HUES64 (cell line): ENCODE data around the gene CCDC136.

ENCODE experiments used
- H3K27ac ChIP-seq: 2 replicates; pipeline ENCODE4 v1.7.0; 2013; ENCODE audit warnings: low read depth, low read length, inconsistent platforms
- H3K27me3 ChIP-seq: 2 replicates; pipeline ENCODE4 v1.6.1; 2013; ENCODE audit warnings: mild to moderate bottlenecking, low read length; ENCODE audit not compliant: insufficient read depth
- H3K36me3 ChIP-seq: 2 replicates; pipeline ENCODE4 v1.6.1; 2013; ENCODE audit warnings: mild to moderate bottlenecking, low read length; ENCODE audit not compliant: insufficient read depth
- H3K4me1 ChIP-seq: 2 replicates; pipeline ENCODE4 v1.6.1; 2013; ENCODE audit warnings: mild to moderate bottlenecking, low read length, moderate library complexity; ENCODE audit not compliant: insufficient read depth
- H3K4me3 ChIP-seq: 2 replicates; pipeline ENCODE4 v1.5.1; 2013; ENCODE audit warnings: mild to moderate bottlenecking, low read length, moderate library complexity
- H3K9ac ChIP-seq: 2 replicates; pipeline ENCODE4 v1.6.1; 2013; ENCODE audit warnings: mild to moderate bottlenecking, low read depth, low read length
- H3K9me3 ChIP-seq: 2 replicates; pipeline ENCODE4 v1.6.1; 2013; ENCODE audit warnings: low read depth, low read length; ENCODE audit not compliant: insufficient read depth
- WGBS: fragments of 150-250, 120-280 bp; methylation state at CpG from one replicate; pipeline ENCODE4 v1.1.7; 2013; ENCODE audit warnings: missing lambda C conversion rate; 5-methylcytosine and 5-hydroxymethylcytosine counted together

Gene CCDC136

GRCh38 chr7:128758553-128758952 is 33.2 kb upstream of the CCDC136 start:
- Histone ChIP-seq H3K36me3 (peaks cover 96% of the 10 kb centered on the region), H3K4me3 (no peak overlapping the region), H3K9me3 (no peaks in the 10 kb centered on the region), H3K27me3 (no peaks in the 10 kb centered on the region), H3K27ac (no peak overlapping the region), H3K4me1 (no peaks in the 10 kb centered on the region), H3K9ac (no peak overlapping the region)
- WGBS: 97% methylated on average over 1 of the region's 1 CpG

- no peak overlapping the region for H3K27ac ChIP-seq
- peaks cover 96% of the 10 kb centered on the region for H3K36me3 ChIP-seq
Measured at GRCh38 chr7:128759242-128759641, 32.5 kb upstream of the CCDC136 start.

GRCh38 chr7:128763541-128763940 is 28.2 kb upstream of the CCDC136 start:
- Histone ChIP-seq H3K27ac (no peak overlapping the region), H3K4me3 (no peak overlapping the region), H3K27me3 (no peaks in the 10 kb centered on the region), H3K9me3 (no peaks in the 10 kb centered on the region), H3K4me1 (no peaks in the 10 kb centered on the region), H3K36me3 (peaks cover 91% of the 10 kb centered on the region), H3K9ac (no peak overlapping the region)
- 94% methylated on average over 3 of the region's 3 CpGs for WGBS

More at GRCh38 chr7:128759242-128759641, 32.5 kb upstream of the CCDC136 start:
- Histone ChIP-seq H3K4me3 (no peak overlapping the region), H3K27me3 (no peaks in the 10 kb centered on the region), H3K9ac (no peak overlapping the region), H3K4me1 (no peaks in the 10 kb centered on the region), H3K9me3 (no peaks in the 10 kb centered on the region)

- Histone ChIP-seq H3K27me3 (no peaks in the 10 kb centered on the region), H3K36me3 (peaks cover 93% of the 10 kb centered on the region), H3K4me1 (no peaks in the 10 kb centered on the region), H3K9ac (no peak overlapping the region), H3K27ac (no peak overlapping the region), H3K9me3 (no peaks in the 10 kb centered on the region), H3K4me3 (no peak overlapping the region)
- 95% methylated on average over 6 of the region's 6 CpGs for WGBS
Measured at GRCh38 chr7:128767475-128768110, 24.2 kb upstream of the CCDC136 start.

- Histone ChIP-seq H3K36me3 (peaks cover 75% of the 10 kb centered on the region), H3K9me3 (no peaks in the 10 kb centered on the region), H3K4me3 (no peak overlapping the region), H3K27me3 (no peaks in the 10 kb centered on the region), H3K27ac (no peak overlapping the region), H3K4me1 (no peaks in the 10 kb centered on the region), H3K9ac (no peak overlapping the region)
- 87% methylated on average over 2 of the region's 2 CpGs for WGBS
Measured at GRCh38 chr7:128770233-128770632, 21.5 kb upstream of the CCDC136 start.

GRCh38 chr7:128773604-128774003 is 18.2 kb upstream of the CCDC136 start:
- no peaks in the 10 kb centered on the region for H3K27me3 ChIP-seq
- peaks cover 9% of the 10 kb centered on the region; the same call in 1 of the 2 replicates for H3K9me3 ChIP-seq
- 97% methylated on average over 12 of the region's 12 CpGs for WGBS
- H3K4me3 ChIP-seq: no peak overlapping the region
- H3K36me3 ChIP-seq: peaks cover 47% of the 10 kb centered on the region
- H3K9ac ChIP-seq: no peak overlapping the region
- H3K27ac ChIP-seq: no peak overlapping the region
- H3K4me1 ChIP-seq: no peaks in the 10 kb centered on the region

- no peak overlapping the region for H3K27ac ChIP-seq
- 96% methylated on average over 13 of the region's 13 CpGs for WGBS
- H3K9ac ChIP-seq: no peak overlapping the region
- H3K36me3 ChIP-seq: peaks cover 41% of the 10 kb centered on the region
- H3K4me3 ChIP-seq: no peak overlapping the region
- H3K9me3 ChIP-seq: peaks cover 9% of the 10 kb centered on the region; the same call in 1 of the 2 replicates
- no peaks in the 10 kb centered on the region for H3K27me3 ChIP-seq
- no peaks in the 10 kb centered on the region for H3K4me1 ChIP-seq
Measured at GRCh38 chr7:128774029-128774689, 17.6 kb upstream of the CCDC136 start.

GRCh38 chr7:128774921-128775320 is 16.8 kb upstream of the CCDC136 start:
- WGBS: 96% methylated on average over 7 of the region's 7 CpGs
- peaks cover 9% of the 10 kb centered on the region; the same call in 1 of the 2 replicates for H3K9me3 ChIP-seq

GRCh38 chr7:128775744-128776474 is 15.9 kb upstream of the CCDC136 start, which contains the start of gene OPN1SW:
Gene OPN1SW, minus strand, starts transcription at chr7:128775794. Its CDS starts 13 bp downstream, at chr7:128775781.
- H3K36me3 ChIP-seq: peaks cover 24% of the 10 kb centered on the region
- no peak within 1 kb of the TSS for H3K4me3 ChIP-seq
- no peak within 1 kb of the TSS for H3K9ac ChIP-seq
- peaks cover 9% of the 10 kb centered on the region; the same call in 1 of the 2 replicates for H3K9me3 ChIP-seq
- no peaks in the 10 kb centered on the region for H3K27me3 ChIP-seq
- H3K27ac ChIP-seq: no peak within 1 kb of the TSS
- 94% methylated on average over 4 of the region's 4 CpGs for WGBS
- H3K4me1 ChIP-seq: no peaks in the 10 kb centered on the region

More at GRCh38 chr7:128774921-128775320, 16.8 kb upstream of the CCDC136 start:
- Histone ChIP-seq H3K9ac (no peak overlapping the region), H3K27ac (no peak overlapping the region), H3K27me3 (no peaks in the 10 kb centered on the region), H3K4me1 (no peaks in the 10 kb centered on the region), H3K36me3 (peaks cover 34% of the 10 kb centered on the region), H3K4me3 (no peak overlapping the region)

- peaks cover 9% of the 10 kb centered on the region; the same call in 1 of the 2 replicates for H3K9me3 ChIP-seq
- no peak overlapping the region for H3K9ac ChIP-seq
- H3K4me3 ChIP-seq: no peak overlapping the region
- WGBS: 94% methylated on average over 5 of the region's 5 CpGs
- peaks cover under 1% of the 10 kb centered on the region; the same call in 1 of the 2 replicates for H3K4me1 ChIP-seq
- H3K27ac ChIP-seq: no peak overlapping the region
- H3K27me3 ChIP-seq: no peaks in the 10 kb centered on the region
- H3K36me3 ChIP-seq: peaks cover 9% of the 10 kb centered on the region
Measured at GRCh38 chr7:128777156-128778123, 14.3 kb upstream of the CCDC136 start.
